ENCODE data around the gene APBA1. TPM values are rescaled to one million over a fixed set of nuclear protein-coding genes. Genes with fewer than 3 reads are reported as not detected.

The APBA1 gene
- total and polyA plus RNA-seq, 9 of the 15 experiments (the other 6 are each of a cell fraction or from before 2014, with no cell fraction given) = 0.01 to 0.02 TPM; not detected in 7

DNA sequence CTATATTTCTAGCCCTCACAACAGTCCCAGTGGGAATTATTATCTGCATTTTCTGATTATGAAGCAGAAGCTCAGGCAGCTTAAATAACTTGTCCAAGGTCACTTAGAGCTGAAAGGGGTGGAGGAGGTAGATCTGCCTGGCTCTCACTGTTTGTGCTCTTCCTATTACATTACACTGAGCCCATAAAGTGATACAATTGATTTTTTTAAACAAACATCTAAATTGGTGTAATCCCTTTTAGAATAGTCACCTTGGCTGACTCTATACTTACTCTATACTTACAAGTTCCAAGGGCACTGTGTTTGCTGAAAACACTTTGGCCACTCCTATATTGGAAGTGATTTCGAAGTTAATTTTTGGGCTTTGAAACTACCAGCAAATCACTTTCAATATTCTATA, 144.7 kb downstream of the APBA1 start:
- Histone ChIP-seq H3K27ac (ENCODE audit: extremely low read depth, low read depth, low read length) (no peak overlapping the region), H3K9me3 (replicated peaks; ENCODE audit: control insufficient read depth, insufficient read depth, low read depth, low read length) (no peaks in the 10 kb centered on the region), H3K4me3 (no peak overlapping the region), H3K79me2 (ENCODE audit: control insufficient read depth, insufficient read depth, low read length) (no peaks in the 10 kb centered on the region), H2AFZ (ENCODE audit: low read depth, low read length) (no peak overlapping the region), H3K9ac (ENCODE audit: insufficient read depth in 1 of 2, low read depth in 2 of 2, low read length in 2 of 2) (no peak overlapping the region), H4K20me1 (replicated peaks; ENCODE audit: control insufficient read depth, insufficient read depth, low read length) (no peaks in the 10 kb centered on the region), H3K4me1 (replicated peaks in 1 of 2; ENCODE audit: control insufficient read depth in 2 of 2, insufficient read depth in 2 of 2, low read length in 2 of 2) (no peaks in the 10 kb centered on the region), H3K4me2 (ENCODE audit: insufficient read depth, low read length) (no peak overlapping the region), H3K36me3 (ENCODE audit: control insufficient read depth, insufficient read depth, low read length) (no peaks in the 10 kb centered on the region), H3K27me3 (ENCODE audit: control insufficient read depth in 2 of 2, insufficient read depth in 2 of 2, low read length in 2 of 2) (no peaks in the 10 kb centered on the region; a peak in 1 of 5 replicates), H3K9me1 (ENCODE audit: control insufficient read depth, insufficient read depth, low read length) (no peaks in the 10 kb centered on the region)
- no peak for DNase-seq (ENCODE audit: extremely low read depth in 1 of 4, low spot score in 3 of 4)
- WGBS (ENCODE audit: insufficient coverage, low coverage, missing lambda C conversion rate) = 0% methylated on average over 1 of the region's 1 CpG
- ChIA-PET POLR2A (no interaction called here), CTCF (ENCODE audit: low intra/inter-chr PET ratio) (no interaction called here)
- no peak for TF ChIP-seq ARID1B (IDR thresholded peaks at IDR 0.05)
- TF ChIP-seq, protein P1, sequence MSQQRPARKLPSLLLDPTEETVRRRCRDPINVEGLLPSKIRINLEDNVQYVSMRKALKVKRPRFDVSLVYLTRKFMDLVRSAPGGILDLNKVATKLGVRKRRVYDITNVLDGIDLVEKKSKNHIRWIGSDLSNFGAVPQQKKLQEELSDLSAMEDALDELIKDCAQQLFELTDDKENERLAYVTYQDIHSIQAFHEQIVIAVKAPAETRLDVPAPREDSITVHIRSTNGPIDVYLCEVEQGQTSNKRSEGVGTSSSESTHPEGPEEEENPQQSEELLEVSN (IDR thresholded peaks at IDR 0.05; ENCODE audit: borderline replicate concordance in 1 of 2, extremely low read depth in 1 of 2, insufficient read depth in 1 of 2, insufficient read length in 1 of 2, low read depth in 1 of 2, low read length in 1 of 2, poor library complexity in 1 of 2, severe bottlenecking in 1 of 2) = no peak
- TF ChIP-seq SNIP1 (IDR thresholded peaks at IDR 0.05; ENCODE audit: low read depth) = no peak
- TF ChIP-seq, protein P2, sequence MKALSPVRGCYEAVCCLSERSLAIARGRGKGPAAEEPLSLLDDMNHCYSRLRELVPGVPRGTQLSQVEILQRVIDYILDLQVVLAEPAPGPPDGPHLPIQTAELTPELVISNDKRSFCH (CRISPR knock-in tag; IDR thresholded peaks at IDR 0.05) = no peak
- TF ChIP-seq, protein P2 (tag; IDR thresholded peaks at IDR 0.05) = no peak
- TF ChIP-seq SPI1 (IDR thresholded peaks at IDR 0.05; ENCODE audit: borderline replicate concordance, low read depth, low read length) = no peak
- no peak for TF ChIP-seq E2F3 (CRISPR knock-in tag; IDR thresholded peaks at IDR 0.05)
- TF ChIP-seq SP2 (IDR thresholded peaks at IDR 0.05; ENCODE audit: extremely low read depth, low read depth, low read length, poor library complexity, severe bottlenecking) = no peak
- TF ChIP-seq, protein P3, sequence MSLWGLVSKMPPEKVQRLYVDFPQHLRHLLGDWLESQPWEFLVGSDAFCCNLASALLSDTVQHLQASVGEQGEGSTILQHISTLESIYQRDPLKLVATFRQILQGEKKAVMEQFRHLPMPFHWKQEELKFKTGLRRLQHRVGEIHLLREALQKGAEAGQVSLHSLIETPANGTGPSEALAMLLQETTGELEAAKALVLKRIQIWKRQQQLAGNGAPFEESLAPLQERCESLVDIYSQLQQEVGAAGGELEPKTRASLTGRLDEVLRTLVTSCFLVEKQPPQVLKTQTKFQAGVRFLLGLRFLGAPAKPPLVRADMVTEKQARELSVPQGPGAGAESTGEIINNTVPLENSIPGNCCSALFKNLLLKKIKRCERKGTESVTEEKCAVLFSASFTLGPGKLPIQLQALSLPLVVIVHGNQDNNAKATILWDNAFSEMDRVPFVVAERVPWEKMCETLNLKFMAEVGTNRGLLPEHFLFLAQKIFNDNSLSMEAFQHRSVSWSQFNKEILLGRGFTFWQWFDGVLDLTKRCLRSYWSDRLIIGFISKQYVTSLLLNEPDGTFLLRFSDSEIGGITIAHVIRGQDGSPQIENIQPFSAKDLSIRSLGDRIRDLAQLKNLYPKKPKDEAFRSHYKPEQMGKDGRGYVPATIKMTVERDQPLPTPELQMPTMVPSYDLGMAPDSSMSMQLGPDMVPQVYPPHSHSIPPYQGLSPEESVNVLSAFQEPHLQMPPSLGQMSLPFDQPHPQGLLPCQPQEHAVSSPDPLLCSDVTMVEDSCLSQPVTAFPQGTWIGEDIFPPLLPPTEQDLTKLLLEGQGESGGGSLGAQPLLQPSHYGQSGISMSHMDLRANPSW (CRISPR knock-in tag; IDR thresholded peaks at IDR 0.05) = no peak
- no peak for TF ChIP-seq IRF2 (CRISPR knock-in tag; IDR thresholded peaks at IDR 0.05)
- TF ChIP-seq HMGN3 (IDR thresholded peaks at IDR 0.05; ENCODE audit: borderline replicate concordance, extremely low read depth, insufficient read length, low read depth, low read length) = no peak
- no peak for TF ChIP-seq TCF7L2 (IDR thresholded peaks at IDR 0.05; ENCODE audit: low read depth, low read length)
- TF ChIP-seq NFRKB (IDR thresholded peaks at IDR 0.05; ENCODE audit: low read depth) = no peak
- no peak for TF ChIP-seq RFX5 (IDR thresholded peaks at IDR 0.05; ENCODE audit: low read depth, low read length)
- FAIRE-seq = no peak
- BruUV-seq (replicated peaks) = no TSS peak
- intact Hi-C loops (cut with micrococcal nuclease) (no loop called here), in situ Hi-C loops (cut with MboI) (loop anchor here (25.0 kb wide), 1 partner anchor 465 kb away; no protein-coding TSS in a partner anchor)
- ATAC-seq = no peak
